ENCODE results near the gene DENND2A. TPM values are rescaled to one million over a fixed set of nuclear protein-coding genes. Genes with fewer than 3 reads are reported as not detected.

The DENND2A gene
- total and polyA plus RNA-seq, 4 donors: 1.2 to 7.4 (median 2.3) TPM

- Histone ChIP-seq H3K9ac (ENCODE audit: low read depth in 1 of 2, low read length in 2 of 2) (no peak overlapping the region), H3K9me3 (ENCODE audit: control insufficient read depth in 4 of 4, low read length in 3 of 4) (no peaks in the 10 kb centered on the region), H3K27me3 (ENCODE audit: control insufficient read depth in 4 of 4, insufficient read depth in 4 of 4, low read length in 3 of 4) (no peaks in the 10 kb centered on the region), H3K4me3 (ENCODE audit: low read depth in 1 of 3, low read length in 3 of 3) (no peak overlapping the region), H3K27ac (ENCODE audit: low read depth in 1 of 2, low read length in 2 of 2) (no peak overlapping the region), H3K4me1 (ENCODE audit: control insufficient read depth in 4 of 4, insufficient read depth in 4 of 4, low read length in 3 of 4) (no peaks in the 10 kb centered on the region), H3K36me3 (ENCODE audit: control insufficient read depth in 4 of 4, insufficient read depth in 3 of 4, low read depth in 1 of 4, low read length in 3 of 4) (no peaks in the 10 kb centered on the region)
- no peak for DNase-seq (ENCODE audit: low spot score)
- 91% methylated on average over 10 of the region's 10 CpGs for WGBS
- no peak for TF ChIP-seq FOXA2 (IDR thresholded peaks at IDR 0.05)
- TF ChIP-seq EGR1 (IDR thresholded peaks at IDR 0.05; ENCODE audit: low read depth in 2 of 2): no peak
- no peak for TF ChIP-seq JUND (IDR thresholded peaks at IDR 0.05)
- no peak for TF ChIP-seq CTCF (IDR thresholded peaks at IDR 0.05; ENCODE audit: low read depth, low read length, missing input control)
- no peak for TF ChIP-seq YY1 (IDR thresholded peaks at IDR 0.05)
- TF ChIP-seq, protein P1, sequence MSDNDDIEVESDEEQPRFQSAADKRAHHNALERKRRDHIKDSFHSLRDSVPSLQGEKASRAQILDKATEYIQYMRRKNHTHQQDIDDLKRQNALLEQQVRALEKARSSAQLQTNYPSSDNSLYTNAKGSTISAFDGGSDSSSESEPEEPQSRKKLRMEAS (IDR thresholded peaks at IDR 0.05): no peak
- TF ChIP-seq RXRA (IDR thresholded peaks at IDR 0.05): no peak
- no peak for TF ChIP-seq HNF4G (IDR thresholded peaks at IDR 0.05)
- TF ChIP-seq HNF4A (conservative IDR thresholded peaks at IDR 0.05): no peak
- no peak for TF ChIP-seq RAD21 (IDR thresholded peaks at IDR 0.05)
- TF ChIP-seq NR2F2 (IDR thresholded peaks at IDR 0.05): no peak
- no peak for TF ChIP-seq ATF3 (IDR thresholded peaks at IDR 0.05)
- TF ChIP-seq TAF1 (conservative IDR thresholded peaks at IDR 0.05): no peak
- TF ChIP-seq SP1 (IDR thresholded peaks at IDR 0.05): no peak
- TF ChIP-seq ZBTB33 (IDR thresholded peaks at IDR 0.05): no peak
Observed at GRCh38 chr7:140581411-140581810, 59.2 kb downstream of the DENND2A start.

- Histone ChIP-seq H3K27me3 (ENCODE audit: control insufficient read depth in 4 of 4, insufficient read depth in 4 of 4, low read length in 3 of 4) (no peaks in the 10 kb centered on the region), H3K4me1 (ENCODE audit: control insufficient read depth in 4 of 4, insufficient read depth in 4 of 4, low read length in 3 of 4) (no peaks in the 10 kb centered on the region), H3K9me3 (ENCODE audit: control insufficient read depth in 4 of 4, low read length in 3 of 4) (no peaks in the 10 kb centered on the region), H3K27ac (ENCODE audit: low read depth in 1 of 2, low read length in 2 of 2) (no peak overlapping the region), H3K36me3 (ENCODE audit: control insufficient read depth in 4 of 4, insufficient read depth in 3 of 4, low read depth in 1 of 4, low read length in 3 of 4) (no peaks in the 10 kb centered on the region), H3K4me3 (ENCODE audit: low read depth in 1 of 3, low read length in 3 of 3) (no peak overlapping the region), H3K9ac (ENCODE audit: low read depth in 1 of 2, low read length in 2 of 2) (no peak overlapping the region)
- DNase-seq (ENCODE audit: low spot score): no peak
- 90% methylated on average over 5 of the region's 5 CpGs for WGBS
- TF ChIP-seq TAF1 (conservative IDR thresholded peaks at IDR 0.05): no peak
- TF ChIP-seq NR2F2 (IDR thresholded peaks at IDR 0.05): no peak
- TF ChIP-seq, protein P1 (IDR thresholded peaks at IDR 0.05): no peak
- TF ChIP-seq ZBTB33 (IDR thresholded peaks at IDR 0.05): no peak
Observed at GRCh38 chr7:140577651-140578050, 63.0 kb downstream of the DENND2A start.

Measured in liver (tissue), 9 donors.